GM12878 (cell line): ENCODE data around the gene RREB1. TPM values are rescaled to one million over a fixed set of nuclear protein-coding genes. Genes with fewer than 3 reads are reported as not detected.
A peak's percentile ranks its signal among the peaks of the same experiment; 100 is the strongest.

Experiments used
- ASH2L ChIP-seq: fragments of 300-600, 200-600 bp; sonication (generic); IDR thresholded peaks from 2 replicates; pipeline ENCODE4 v1.6.1; 2017; ENCODE audit warnings: low read depth, mild to moderate bottlenecking, borderline replicate concordance
- CBFB ChIP-seq: IDR thresholded peaks from 2 replicates; pipeline ENCODE4 v1.6.1; 2016; ENCODE audit warnings: antibody characterized with exemption, low read depth
- CBX5 ChIP-seq: sonication (generic); IDR thresholded peaks from 2 replicates; pipeline ENCODE4 v1.6.1; 2016; ENCODE audit warnings: low read depth, moderate library complexity, mild to moderate bottlenecking, inconsistent platforms
- CHD4 ChIP-seq: fragments of 200-600 bp; sonication (generic); IDR thresholded peaks from 2 replicates; pipeline ENCODE4 v1.6.1; 2016; ENCODE audit warnings: mild to moderate bottlenecking
- EGR1 ChIP-seq, 2 experiments: IDR thresholded peaks; 1 replicate in 1 of 2; 2 replicates in 1 of 2; pipeline ENCODE4 v1.6.1; 2011 to 2012; ENCODE audit warnings: low read depth in 2 of 2, low read length in 2 of 2, borderline replicate concordance in 1 of 2, mild to moderate bottlenecking in 1 of 2, moderate library complexity in 1 of 2
- EP300 ChIP-seq, 2 experiments: fragments of 150-350 bp in 1 of 2; IDR thresholded peaks; 2 replicates each; pipeline ENCODE4 v1.6.1; 2011 to 2012; ENCODE audit warnings: low read depth in 2 of 2, low read length in 2 of 2, borderline replicate concordance in 1 of 2, improper control_type of control experiment in 1 of 2, inconsistent platforms in 1 of 2; ENCODE audit not compliant: control insufficient read depth in 1 of 2
- ESRRA ChIP-seq: IDR thresholded peaks from 2 replicates; pipeline ENCODE4 v1.6.1; 2012; ENCODE audit warnings: mild to moderate bottlenecking, low read length, improper control_type of control experiment
- ETV6 ChIP-seq, 2 experiments: fragments of 450-650 bp in 1 of 2; IDR thresholded peaks in 1 of 2; conservative IDR thresholded peaks in 1 of 2; 2 replicates each; pipeline ENCODE4 v1.6.1; 2014; ENCODE audit warnings: antibody characterized with exemption in 1 of 2, borderline replicate concordance in 1 of 2, low read depth in 1 of 2, mild to moderate bottlenecking in 1 of 2, moderate library complexity in 1 of 2
- IKZF1 ChIP-seq: fragments of 450-650 bp; conservative IDR thresholded peaks from 2 replicates; pipeline ENCODE4 v1.6.1; 2017; ENCODE audit warnings: antibody characterized with exemption, mild to moderate bottlenecking
- IRF4 ChIP-seq: IDR thresholded peaks from 2 replicates; pipeline ENCODE4 v1.6.1; 2011; ENCODE audit warnings: low read depth, low read length
- IRF5 ChIP-seq: fragments of 450-650 bp; IDR thresholded peaks from 2 replicates; pipeline ENCODE4 v1.6.1; 2017; ENCODE audit warnings: borderline replicate concordance
- KLF5 ChIP-seq: fragments of 450-650 bp; IDR thresholded peaks from 2 replicates; pipeline ENCODE4 v1.6.1; 2014; ENCODE audit warnings: mild to moderate bottlenecking; ENCODE audit not compliant: partially characterized antibody
- LARP7 ChIP-seq: fragments of 450-650 bp; IDR thresholded peaks from 2 replicates; pipeline ENCODE4 v1.6.1; 2017; ENCODE audit warnings: mild to moderate bottlenecking
- NKRF ChIP-seq: fragments of 450-650 bp; conservative IDR thresholded peaks from 2 replicates; pipeline ENCODE4 v1.6.1; 2017; ENCODE audit warnings: mild to moderate bottlenecking, moderate library complexity
- NRF1 ChIP-seq: conservative IDR thresholded peaks from 2 replicates; pipeline ENCODE4 v1.6.1; 2011; ENCODE audit warnings: mild to moderate bottlenecking, low read depth, low read length, improper control_type of control experiment
- PAX8 ChIP-seq: fragments of 450-650 bp; IDR thresholded peaks from 2 replicates; pipeline ENCODE4 v1.6.1; 2017; ENCODE audit warnings: mild to moderate bottlenecking, moderate library complexity
- POLR2A ChIP-seq: IDR thresholded peaks from 2 replicates; pipeline ENCODE4 v1.6.1; 2011; ENCODE audit warnings: low read depth, mild to moderate bottlenecking, low read length
- RAD21 ChIP-seq: IDR thresholded peaks from 2 replicates; pipeline ENCODE4 v1.6.1; 2011; ENCODE audit warnings: mild to moderate bottlenecking, low read depth, low read length, moderate library complexity; ENCODE audit not compliant: insufficient read depth
- RELA ChIP-seq: fragments of 450-650 bp; IDR thresholded peaks from 2 replicates; pipeline ENCODE4 v1.8.0; 2014; ENCODE audit warnings: borderline replicate concordance; ENCODE audit not compliant: partially characterized antibody
- SKIL ChIP-seq: fragments of 450-650 bp; IDR thresholded peaks from 2 replicates; pipeline ENCODE4 v1.6.1; 2017; ENCODE audit warnings: mild to moderate bottlenecking, low read depth, inconsistent platforms; ENCODE audit not compliant: poor library complexity, severe bottlenecking
- STAT1 ChIP-seq: fragments of 450-650 bp; conservative IDR thresholded peaks from 2 replicates; pipeline ENCODE4 v1.6.1; 2014; ENCODE audit warnings: antibody characterized with exemption, mild to moderate bottlenecking
- SUPT20H ChIP-seq: IDR thresholded peaks from 2 replicates; pipeline ENCODE4 v1.6.1; 2011; ENCODE audit warnings: low read depth, mild to moderate bottlenecking, low read length, moderate library complexity, borderline replicate concordance; ENCODE audit not compliant: control insufficient read depth
- TCF12 ChIP-seq: IDR thresholded peaks from 2 replicates; pipeline ENCODE4 v1.6.1; 2011; ENCODE audit warnings: low read depth, mild to moderate bottlenecking, low read length
- TCF3 ChIP-seq: IDR thresholded peaks from 2 replicates; pipeline ENCODE4 v1.6.1; 2012; ENCODE audit warnings: low read depth, mild to moderate bottlenecking, low read length, borderline replicate concordance; ENCODE audit not compliant: insufficient read depth
- ZNF24 ChIP-seq: fragments of 450-650 bp; IDR thresholded peaks from 2 replicates; pipeline ENCODE4 v1.6.1; 2017; ENCODE audit warnings: antibody characterized with exemption, mild to moderate bottlenecking
- ZNF384 ChIP-seq: IDR thresholded peaks from 2 replicates; pipeline ENCODE4 v1.6.1; 2012; ENCODE audit warnings: low read depth, mild to moderate bottlenecking, low read length, improper control_type of control experiment, borderline replicate concordance
- polyA plus RNA-seq, 11 experiments: library from polyadenylated mRNA; depleted of rRNA in 4 of 11; unstranded in 6 of 11; stranded (reverse) in 5 of 11; fragments of >200 nt; fragmentation: Nextera tagmentation in 4 of 11; fragmentation: Illumina TruSeq in 1 of 11; extraction: Ambion mirVana in 4 of 11; extraction: Trizol in 1 of 11; gene quantifications; 1 replicate in 1 of 11; 2 replicates in 10 of 11; pipeline versions ENCODE4 v1.2.1 to v1.2.3, GENCODE V29; 2011 to 2016; ENCODE audit warnings: inconsistent platforms in 2 of 11, missing spikeins in 2 of 11, low read depth in 1 of 11
- total RNA-seq, 4 experiments: library from RNA; depleted of rRNA in 3 of 4; stranded (reverse); fragments of >200 nt in 3 of 4; fragmentation: Illumina TruSeq in 1 of 4; extraction: Trizol in 1 of 4; gene quantifications; 2 replicates each; pipeline versions ENCODE4 v1.2.1 to v1.2.3, GENCODE V29; 2013 to 2021

Gene RREB1
- total and polyA plus RNA-seq, 10 of the 15 experiments (the other 5 are each of a cell fraction or from before 2014, with no cell fraction given), result 1.9 to 30.3 (median 8.6) TPM

- TF ChIP-seq RAD21 (no peak), SUPT20H (no peak), SKIL (no peak), NKRF (no peak), STAT1 (no peak), TCF3 (no peak), ASH2L (no peak), ETV6 (conservative IDR thresholded peaks at IDR 0.05 in 1 of 2, IDR thresholded peaks at IDR 0.05 in 1 of 2; ENCODE audit: borderline replicate concordance in 1 of 2, low read depth in 1 of 2) (no peak), PAX8 (no peak), IRF4 (no peak), EP300 (IDR thresholded peaks at IDR 0.05; ENCODE audit: borderline replicate concordance in 1 of 2, control insufficient read depth in 1 of 2, low read depth in 2 of 2, low read length in 2 of 2) (no peak), CHD4 (no peak), EGR1 (IDR thresholded peaks at IDR 0.05; ENCODE audit: borderline replicate concordance in 1 of 2, low read depth in 2 of 2, low read length in 2 of 2) (0 out of 3 replicates have a peak, but pooled peaks of 1 of the 2 experiments have one; percentile 43), CBX5 (no peak), TCF12 (no peak), KLF5 (no peak), NRF1 (no peak), RELA (no peak), IRF5 (no peak), CBFB (no peak), LARP7 (peak; percentile 13; the same call in 1 of the 2 replicates), ZNF384 (no peak), ESRRA (no peak), ZNF24 (no peak), POLR2A (no peak), IKZF1 (peak; percentile 56)
Measured at GRCh38 chr6:7261032-7261841, 153.5 kb downstream of the RREB1 start (continued).
